Activated CD4-positive, alpha-beta T cell treated with anti-CD3 and anti-CD28 coated beads, Interleukin-2, amount 50 U/mL, for 24 hours (primary cell): ENCODE results near the gene ZBTB2.

Experiments
- DNase-seq, 2 donors: peaks; one replicate each; pipeline ENCODE4 v3.0.0-alpha.2; 2020; ENCODE audit warnings: low read depth in 1 of 2, low spot score in 1 of 2

ZBTB2 gene

DNA sequence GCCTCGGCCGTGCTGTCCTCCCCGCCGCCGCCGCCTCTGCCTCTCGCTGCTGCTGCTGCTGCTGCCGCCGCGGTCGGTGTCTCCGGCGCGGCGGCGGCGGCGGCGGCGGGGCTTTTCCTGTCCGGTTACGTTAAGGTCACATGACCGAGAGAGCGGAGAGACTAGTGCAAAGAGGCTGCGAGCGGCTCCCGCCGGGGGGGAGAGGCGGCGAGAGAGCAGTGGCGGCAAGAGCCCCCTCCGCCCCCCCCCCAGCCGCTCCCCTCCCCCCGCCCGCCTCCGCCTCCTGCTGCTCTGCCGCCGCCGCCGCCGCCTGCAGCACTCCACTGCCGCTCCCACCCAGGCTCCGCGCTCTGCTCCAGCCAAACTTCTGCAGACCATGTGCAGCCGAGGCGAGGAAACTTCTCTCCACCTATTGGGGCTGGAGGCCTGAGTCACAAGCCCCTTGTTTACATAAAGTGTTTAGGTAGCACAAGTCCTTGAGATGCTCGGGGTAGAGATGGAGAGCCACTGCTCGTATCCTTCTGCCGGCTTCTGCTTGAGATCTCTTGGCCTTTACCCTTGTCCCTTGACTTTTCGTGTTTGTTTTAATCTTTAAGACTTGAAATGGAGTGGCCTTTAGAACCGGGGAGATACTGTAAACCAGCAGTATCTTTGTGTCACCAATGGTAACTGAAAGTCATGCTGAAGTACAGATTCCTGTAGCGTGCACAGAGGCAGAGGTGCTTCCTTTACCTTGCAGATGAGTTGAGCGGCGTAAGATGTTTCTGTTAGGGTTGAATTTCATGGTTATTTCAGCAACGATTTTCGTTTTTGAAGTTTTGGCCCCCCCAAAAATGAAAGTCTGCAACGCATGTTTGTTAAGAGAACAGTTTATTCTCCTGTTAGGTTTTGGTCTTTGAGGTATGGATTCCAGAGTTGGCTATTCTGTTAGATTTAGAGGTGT, at the start of gene ZBTB2:
Gene ZBTB2, minus strand, starts transcription at position 89 of the 943 bp plus-strand sequence. CDS start 17,922 bp downstream, outside the sequence.
- DNase-seq = peak; percentile 35 to 53

DNA sequence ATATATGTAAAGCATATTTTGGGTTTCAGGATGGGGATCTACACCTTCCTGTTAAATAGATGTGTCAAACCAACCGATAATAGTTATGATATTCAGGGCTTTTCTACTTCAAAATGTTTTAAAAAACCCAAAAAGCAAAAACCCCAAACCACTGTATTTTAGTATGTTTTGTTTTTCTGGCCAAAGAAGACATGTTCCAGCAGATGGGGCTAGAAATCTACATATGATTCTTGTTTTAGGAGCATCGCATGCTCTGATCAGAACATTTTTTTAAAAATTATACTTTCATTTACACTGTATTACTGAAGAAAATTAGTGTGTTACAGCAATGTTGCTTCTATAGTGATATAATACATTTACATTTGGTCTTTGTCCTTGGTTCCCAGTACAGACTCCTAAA, 49.6 kb upstream of the ZBTB2 start:
- no peak for DNase-seq

GRCh38 chr6:151440498-151440897, 49.1 kb upstream of the ZBTB2 start:
- no peak for DNase-seq

- DNase-seq = no peak
These were observed 46.0 kb upstream of the ZBTB2 start for GRCh38 chr6:151437401-151437800.

GRCh38 chr6:151436802-151437201, 45.4 kb upstream of the ZBTB2 start:
- no peak for DNase-seq

DNA sequence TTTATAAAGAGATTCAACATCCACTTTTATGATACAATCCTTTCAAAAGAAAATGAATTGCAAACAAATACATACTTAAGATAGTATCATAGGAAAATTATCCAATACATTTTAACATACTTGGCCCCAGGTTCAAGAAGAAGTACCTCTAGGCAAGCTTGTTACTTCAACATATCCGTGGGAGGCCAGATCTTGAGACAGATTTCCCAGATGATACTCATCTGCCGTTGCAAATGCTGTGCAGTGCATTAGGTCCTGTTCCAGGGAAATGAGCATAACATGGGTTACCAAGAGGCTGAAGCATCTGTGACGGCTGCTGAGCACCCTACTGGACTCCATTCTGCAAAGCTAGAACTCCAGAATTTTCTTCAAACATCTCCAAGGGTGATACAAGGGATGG, 44.9 kb upstream of the ZBTB2 start:
- DNase-seq = no peak

DNA sequence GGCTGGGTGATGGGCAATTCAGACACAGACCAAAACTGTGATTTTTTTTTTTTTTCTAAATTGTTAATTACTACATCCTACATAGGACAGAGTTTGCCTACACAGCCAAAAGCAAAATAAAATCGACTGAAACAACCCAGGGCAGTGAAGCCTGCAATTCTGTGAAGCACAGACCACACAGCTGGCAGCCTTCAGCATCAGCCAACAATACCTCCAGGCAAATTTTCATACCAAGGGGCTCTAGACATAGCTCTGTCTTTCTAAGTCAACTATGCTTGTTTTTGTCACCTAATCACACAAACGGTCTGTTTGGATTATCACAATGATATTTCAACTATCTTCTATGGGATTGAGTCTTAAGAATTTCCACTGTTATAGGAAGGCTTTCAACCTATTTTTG, 43.0 kb upstream of the ZBTB2 start:
- DNase-seq = no peak

DNA sequence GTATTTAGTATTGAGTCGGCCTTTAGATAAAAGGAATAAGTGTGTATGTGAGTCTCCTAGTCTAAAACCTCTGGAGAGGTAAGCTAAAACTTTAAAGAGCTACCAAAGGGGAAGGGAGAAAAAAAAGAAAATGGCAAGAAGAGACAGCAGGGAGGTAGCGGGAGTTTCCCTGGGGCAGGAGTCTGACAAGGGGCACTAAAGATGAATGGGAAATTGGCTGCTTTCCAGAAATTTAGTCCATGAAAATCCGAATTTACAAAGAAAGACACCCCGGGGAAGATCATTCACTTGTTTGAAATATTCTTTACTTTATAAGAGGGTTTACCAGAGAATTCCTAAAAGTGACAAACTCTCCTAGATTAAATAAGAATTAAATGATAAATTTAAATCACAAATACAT, 41.3 kb upstream of the ZBTB2 start:
- no peak for DNase-seq

- DNase-seq = no peak
These were observed 40.0 kb upstream of the ZBTB2 start for GRCh38 chr6:151431337-151431736.

DNA sequence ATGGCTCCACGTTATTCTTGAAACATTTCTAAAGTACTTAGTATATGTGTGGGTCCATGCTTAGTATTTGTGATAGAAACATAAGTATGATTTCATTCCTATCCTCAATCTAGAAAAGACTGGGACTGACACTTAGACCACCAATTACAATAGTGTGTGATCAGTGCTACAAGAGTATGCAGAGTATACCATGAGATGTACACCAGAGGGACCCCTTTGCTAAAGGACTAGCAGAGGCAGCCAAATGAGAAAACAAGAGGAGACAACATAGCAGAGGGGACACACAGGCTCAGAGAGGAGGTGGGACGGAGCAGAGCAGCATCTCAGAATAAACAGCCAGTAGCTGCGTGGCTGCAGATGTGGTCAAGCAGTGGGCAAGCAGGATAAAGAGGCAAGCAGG, 39.5 kb upstream of the ZBTB2 start:
- no peak for DNase-seq

DNA sequence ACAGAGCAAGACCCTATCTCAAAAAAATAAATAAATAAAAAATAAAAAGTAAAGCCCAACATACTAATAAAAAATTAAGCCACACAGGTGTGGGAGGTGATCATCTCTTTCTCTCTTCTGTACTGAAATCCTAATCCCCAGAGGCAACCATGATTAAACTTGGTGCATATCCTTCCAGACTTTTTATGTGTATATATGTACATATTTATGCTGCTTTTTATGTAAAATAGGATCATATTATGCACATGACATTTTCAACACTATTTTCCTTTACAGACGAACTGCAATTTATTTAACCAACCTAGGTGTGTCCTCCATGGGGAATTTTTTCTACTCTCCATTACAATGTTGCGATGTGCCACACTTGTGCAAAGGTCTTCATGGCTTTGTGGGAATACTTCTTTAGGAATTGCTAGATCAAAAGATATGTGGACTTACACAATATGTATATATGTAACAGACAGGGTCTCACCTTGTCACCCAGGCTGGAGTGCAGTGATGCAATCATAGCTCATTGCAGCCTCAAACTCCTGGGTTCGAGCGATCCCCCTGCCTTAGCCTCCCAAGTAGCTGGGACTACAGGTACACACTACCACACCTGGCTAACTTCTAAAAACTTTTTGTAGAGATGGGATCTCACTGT, 36.9 kb upstream of the ZBTB2 start:
- DNase-seq = no peak

DNA sequence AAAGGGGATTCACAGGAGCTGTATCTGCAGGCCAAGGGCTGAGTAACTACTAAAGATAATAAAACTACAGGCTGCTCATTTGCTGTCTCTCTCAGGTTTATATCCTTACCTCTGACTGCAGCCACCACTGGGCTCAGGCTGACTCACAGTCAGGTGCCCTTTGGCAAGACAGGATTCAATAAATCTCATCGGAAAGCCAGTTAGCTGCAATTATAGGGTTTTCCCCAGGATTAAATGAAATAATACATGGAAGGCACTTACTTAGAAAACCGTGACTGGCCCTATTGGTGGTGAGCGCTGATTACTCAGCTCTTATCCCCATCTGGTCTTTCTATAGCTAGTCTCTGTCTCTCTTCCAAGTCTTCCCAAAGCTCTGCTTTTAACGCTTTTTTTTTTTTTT, 34.2 kb upstream of the ZBTB2 start:
- DNase-seq = no peak

DNA sequence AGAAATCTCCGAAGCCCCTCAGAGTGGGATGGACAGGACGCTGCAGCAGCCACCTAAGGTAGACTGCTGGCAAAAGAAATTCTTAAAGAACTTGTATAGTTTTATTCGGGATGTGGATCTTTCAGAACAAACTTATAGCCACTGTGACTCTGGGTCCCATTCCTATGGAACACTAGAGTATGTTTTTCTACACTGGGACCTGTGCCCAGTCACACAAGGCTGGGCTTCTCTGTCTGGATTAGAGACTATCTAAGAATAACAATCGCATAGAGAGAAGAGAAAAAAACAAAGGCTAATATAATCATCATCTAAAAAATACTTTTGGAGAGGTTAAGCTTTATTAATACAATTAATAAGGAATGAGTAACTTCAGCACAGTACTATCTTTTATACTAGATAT, 31.6 kb upstream of the ZBTB2 start:
- no peak for DNase-seq

- no peak for DNase-seq
These were observed 26.1 kb upstream of the ZBTB2 start for GRCh38 chr6:151417477-151417876.

DNA sequence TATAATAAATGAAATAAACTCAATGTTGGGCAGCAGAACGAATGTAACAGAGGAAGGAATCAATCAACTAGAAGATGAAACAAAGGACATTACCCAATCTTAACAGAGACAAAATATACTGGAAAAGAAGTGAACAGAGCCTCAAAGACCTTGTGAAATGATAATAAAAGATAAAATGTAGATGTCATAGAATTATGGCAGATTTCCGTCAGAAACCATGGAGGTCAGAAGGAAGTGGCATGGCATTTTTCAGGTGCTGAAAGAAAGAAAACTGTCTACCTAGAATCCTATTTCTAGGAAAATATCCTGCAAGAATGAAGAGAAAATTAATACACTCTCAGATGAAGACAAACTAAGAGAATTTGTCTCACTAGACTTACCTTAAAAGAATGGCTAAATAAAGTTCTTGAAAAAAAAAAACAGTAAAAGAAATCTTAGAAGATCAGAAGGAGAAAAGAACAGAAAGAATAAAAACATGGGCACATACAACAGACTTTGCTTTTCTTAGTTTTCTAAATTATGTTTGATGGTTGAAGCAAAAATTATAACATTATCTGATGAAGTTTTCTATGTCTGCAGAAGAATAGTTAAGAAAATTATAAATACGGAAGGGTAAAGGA, 23.4 kb upstream of the ZBTB2 start:
- DNase-seq = no peak

GRCh38 chr6:151413372-151414145, 22.2 kb upstream of the ZBTB2 start:
- DNase-seq = peak in 1 of 2 donors; percentile 49

DNA sequence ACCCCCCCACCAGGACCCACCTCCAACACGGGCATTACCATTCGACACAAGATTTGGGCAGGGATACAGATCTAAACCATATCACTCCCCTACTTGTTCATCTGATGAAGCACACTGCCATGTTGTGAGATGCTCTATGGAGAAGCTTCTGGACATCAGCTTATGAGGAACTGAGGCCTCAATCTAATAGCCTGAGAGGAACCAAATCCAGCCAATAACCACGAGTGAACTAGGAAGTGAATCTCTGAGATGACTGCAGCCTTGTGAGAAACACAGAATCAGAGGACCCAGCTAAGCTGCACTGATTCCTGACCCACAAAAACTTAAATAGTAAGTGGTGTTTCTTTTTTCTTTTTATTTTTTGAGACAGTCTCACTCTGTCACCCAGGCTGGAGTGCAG, 21.6 kb upstream of the ZBTB2 start:
- no peak for DNase-seq

- no peak for DNase-seq
These were observed 18.3 kb upstream of the ZBTB2 start for GRCh38 chr6:151409679-151410078.

DNA sequence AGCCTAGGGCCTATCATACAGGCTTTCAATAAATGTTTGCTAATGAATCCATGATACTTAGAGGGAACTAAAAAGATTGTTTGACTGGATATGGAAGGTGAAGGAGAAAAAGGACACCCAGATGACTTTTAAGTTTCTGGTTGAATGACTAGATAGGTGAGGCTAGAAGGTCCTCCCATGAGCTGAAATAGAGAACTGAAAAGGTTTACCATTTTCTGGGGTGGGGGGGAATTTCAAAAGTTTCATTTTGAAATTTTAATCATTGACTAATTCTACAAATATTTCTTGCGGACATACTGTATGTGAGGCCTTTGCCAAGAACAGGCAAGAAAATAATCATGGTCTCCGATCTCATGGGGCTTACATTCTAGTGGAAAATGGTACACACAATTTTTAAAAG, 17.9 kb upstream of the ZBTB2 start:
- no peak for DNase-seq

- DNase-seq = no peak
These were observed 17.5 kb upstream of the ZBTB2 start for GRCh38 chr6:151408858-151409257.

DNA sequence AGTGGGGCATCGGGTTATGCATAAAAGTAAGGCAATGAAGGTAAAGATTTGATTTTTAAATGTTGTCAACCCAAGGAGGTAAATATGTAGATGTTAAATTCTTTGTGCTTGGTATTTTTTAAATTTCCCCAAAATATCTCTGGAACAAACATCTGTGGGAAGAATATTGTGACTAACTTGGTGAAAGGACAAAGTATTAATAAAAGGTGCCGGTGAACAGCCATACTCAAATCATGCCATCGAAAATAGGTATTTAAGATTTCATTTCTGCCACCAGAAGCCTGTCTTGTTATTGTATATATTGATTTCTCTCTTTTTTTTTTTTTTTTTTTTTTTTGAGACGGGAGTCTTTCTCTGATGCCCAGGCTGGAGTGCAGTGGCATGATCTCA, 12.6 kb upstream of the ZBTB2 start:
- DNase-seq = no peak
